Gastrocnemius medialis (tissue), 4 donors: ENCODE results near the gene SLC17A8.

Experiments
- CTCF ChIP-seq, 5 experiments: fragments of 450-650 bp in 3 of 5; fragments of 200-600 bp in 2 of 5; sonication (generic) in 2 of 5; IDR thresholded peaks in 4 of 5; conservative IDR thresholded peaks in 1 of 5; 1 replicate in 4 of 5; 2 replicates in 1 of 5; pipeline ENCODE4 v1.5.1; 2016 to 2019; ENCODE audit warnings: antibody characterized with exemption in 5 of 5, mild to moderate bottlenecking in 3 of 5, moderate library complexity in 3 of 5
- POLR2A ChIP-seq, 2 donors: fragments of 450-650 bp; IDR thresholded peaks; one replicate each; pipeline ENCODE4 v1.6.1; 2017; ENCODE audit warnings: antibody characterized with exemption in 2 of 2, mild to moderate bottlenecking in 2 of 2, moderate library complexity in 2 of 2

GRCh38 chr12:100463661-100464060, 106.8 kb downstream of the SLC17A8 start:
- TF ChIP-seq POLR2A (IDR thresholded peaks at IDR 0.05) (no peak), CTCF (IDR thresholded peaks at IDR 0.05 in 4 of 5, conservative IDR thresholded peaks at IDR 0.05 in 1 of 5) (no peak)
